ENCODE measurements around the gene CTAGE15. TPM values are rescaled to one million over a fixed set of nuclear protein-coding genes. Genes with fewer than 3 reads are reported as not detected.
"Not testable (repeated sequence)": the region's sequence is repeated elsewhere in the genome, so short reads cannot be mapped to it uniquely, and the experiment has no call there.

Gene CTAGE15
- 1.3 and 2.7 TPM in 2 replicates for total RNA-seq

GRCh38 chr7:143571501-143571900 lies at the start of gene CTAGE15:
TSS of gene CTAGE15 (plus strand) at chr7:143571801. CDS start at chr7:143571818, 17 bp downstream.
- H3K27me3 Mint-ChIP-seq; H3K9me3 Mint-ChIP-seq; H3K4me1 Mint-ChIP-seq; intact Hi-C loops (cut with micrococcal nuclease); H3K36me3 Mint-ChIP-seq (ENCODE audit: low read depth); H3K27ac Mint-ChIP-seq; DNase-seq; H3K4me3 Mint-ChIP-seq: not testable (repeated sequence)

GRCh38 chr7:143522309-143522916 lies 49.2 kb upstream of the CTAGE15 start:
- peak; percentile 13 for DNase-seq
- H3K9me3 Mint-ChIP-seq; H3K27me3 Mint-ChIP-seq; H3K36me3 Mint-ChIP-seq (ENCODE audit: low read depth); intact Hi-C loops (cut with micrococcal nuclease); H3K27ac Mint-ChIP-seq; H3K4me1 Mint-ChIP-seq; H3K4me3 Mint-ChIP-seq: not testable (repeated sequence)

- H3K4me3 Mint-ChIP-seq = not testable (repeated sequence)
These were observed 40.3 kb upstream of the CTAGE15 start for GRCh38 chr7:143531169-143531926.

GRCh38 chr7:143531932-143532331 lies 39.7 kb upstream of the CTAGE15 start:
- H3K4me1 Mint-ChIP-seq; H3K36me3 Mint-ChIP-seq (ENCODE audit: low read depth); H3K27ac Mint-ChIP-seq; H3K9me3 Mint-ChIP-seq; H3K4me3 Mint-ChIP-seq; H3K27me3 Mint-ChIP-seq; intact Hi-C loops (cut with micrococcal nuclease); DNase-seq: not testable (repeated sequence)

More at GRCh38 chr7:143531169-143531926, 40.3 kb upstream of the CTAGE15 start:
- H3K27me3 Mint-ChIP-seq; H3K4me1 Mint-ChIP-seq; H3K27ac Mint-ChIP-seq; DNase-seq; intact Hi-C loops (cut with micrococcal nuclease); H3K9me3 Mint-ChIP-seq; H3K36me3 Mint-ChIP-seq (ENCODE audit: low read depth): not testable (repeated sequence)

- intact Hi-C loops (cut with micrococcal nuclease); H3K27ac Mint-ChIP-seq; H3K36me3 Mint-ChIP-seq (ENCODE audit: low read depth); DNase-seq; H3K4me1 Mint-ChIP-seq; H3K27me3 Mint-ChIP-seq; H3K9me3 Mint-ChIP-seq; H3K4me3 Mint-ChIP-seq: not testable (repeated sequence)
These were observed 38.3 kb upstream of the CTAGE15 start for GRCh38 chr7:143533213-143533839.

GRCh38 chr7:143536443-143536842 lies 35.2 kb upstream of the CTAGE15 start:
- H3K4me3 Mint-ChIP-seq; DNase-seq; H3K36me3 Mint-ChIP-seq (ENCODE audit: low read depth); H3K4me1 Mint-ChIP-seq; intact Hi-C loops (cut with micrococcal nuclease); H3K27ac Mint-ChIP-seq; H3K9me3 Mint-ChIP-seq; H3K27me3 Mint-ChIP-seq: not testable (repeated sequence)

- H3K9me3 Mint-ChIP-seq; H3K27ac Mint-ChIP-seq; DNase-seq; H3K36me3 Mint-ChIP-seq (ENCODE audit: low read depth); H3K4me1 Mint-ChIP-seq; intact Hi-C loops (cut with micrococcal nuclease); H3K27me3 Mint-ChIP-seq; H3K4me3 Mint-ChIP-seq: not testable (repeated sequence)
These were observed 28.1 kb upstream of the CTAGE15 start for GRCh38 chr7:143543288-143544038.

GRCh38 chr7:143555968-143556367 lies 15.6 kb upstream of the CTAGE15 start:
- H3K9me3 Mint-ChIP-seq; H3K4me3 Mint-ChIP-seq; intact Hi-C loops (cut with micrococcal nuclease): not testable (repeated sequence)

GRCh38 chr7:143563306-143563705 lies 8.3 kb upstream of the CTAGE15 start:
- H3K27ac Mint-ChIP-seq; H3K9me3 Mint-ChIP-seq; H3K36me3 Mint-ChIP-seq (ENCODE audit: low read depth); intact Hi-C loops (cut with micrococcal nuclease); H3K27me3 Mint-ChIP-seq; H3K4me3 Mint-ChIP-seq; H3K4me1 Mint-ChIP-seq: not testable (repeated sequence)
- DNase-seq = peak; percentile 55

More at GRCh38 chr7:143555968-143556367, 15.6 kb upstream of the CTAGE15 start:
- DNase-seq; H3K36me3 Mint-ChIP-seq (ENCODE audit: low read depth); H3K4me1 Mint-ChIP-seq; H3K27me3 Mint-ChIP-seq; H3K27ac Mint-ChIP-seq: not testable (repeated sequence)

- H3K4me3 Mint-ChIP-seq; H3K4me1 Mint-ChIP-seq; DNase-seq; H3K36me3 Mint-ChIP-seq (ENCODE audit: low read depth); H3K27ac Mint-ChIP-seq; H3K27me3 Mint-ChIP-seq; intact Hi-C loops (cut with micrococcal nuclease); H3K9me3 Mint-ChIP-seq: not testable (repeated sequence)
These were observed 5.6 kb upstream of the CTAGE15 start for GRCh38 chr7:143566001-143566400.

- H3K27ac Mint-ChIP-seq = not testable (repeated sequence)
These were observed 16.6 kb downstream of the CTAGE15 start for GRCh38 chr7:143588183-143588582.

GRCh38 chr7:143589897-143590296 lies 18.3 kb downstream of the CTAGE15 start:
- H3K9me3 Mint-ChIP-seq; H3K4me3 Mint-ChIP-seq; H3K27me3 Mint-ChIP-seq; H3K27ac Mint-ChIP-seq; DNase-seq; H3K4me1 Mint-ChIP-seq; intact Hi-C loops (cut with micrococcal nuclease); H3K36me3 Mint-ChIP-seq (ENCODE audit: low read depth): not testable (repeated sequence)

More at GRCh38 chr7:143588183-143588582, 16.6 kb downstream of the CTAGE15 start:
- H3K4me1 Mint-ChIP-seq; H3K27me3 Mint-ChIP-seq; H3K36me3 Mint-ChIP-seq (ENCODE audit: low read depth); H3K4me3 Mint-ChIP-seq; intact Hi-C loops (cut with micrococcal nuclease); DNase-seq; H3K9me3 Mint-ChIP-seq: not testable (repeated sequence)

- H3K4me1 Mint-ChIP-seq; H3K4me3 Mint-ChIP-seq; H3K27me3 Mint-ChIP-seq; H3K9me3 Mint-ChIP-seq; intact Hi-C loops (cut with micrococcal nuclease); H3K27ac Mint-ChIP-seq; DNase-seq; H3K36me3 Mint-ChIP-seq (ENCODE audit: low read depth): not testable (repeated sequence)
These were observed 26.5 kb downstream of the CTAGE15 start for GRCh38 chr7:143598086-143598485.

- intact Hi-C loops (cut with micrococcal nuclease) = not testable (repeated sequence)
These were observed 31.9 kb downstream of the CTAGE15 start for GRCh38 chr7:143603549-143603948.

More at GRCh38 chr7:143603549-143603948, 31.9 kb downstream of the CTAGE15 start:
- not testable (repeated sequence) for DNase-seq; H3K27me3 Mint-ChIP-seq; H3K27ac Mint-ChIP-seq; H3K9me3 Mint-ChIP-seq; H3K36me3 Mint-ChIP-seq (ENCODE audit: low read depth); H3K4me3 Mint-ChIP-seq; H3K4me1 Mint-ChIP-seq

Measured in activated CD4-positive, alpha-beta T cell treated with anti-CD3 and anti-CD28 coated beads, Interleukin-2, amount 10 ng/mL, durations not matched to agents 24 days and 14 days (primary cell).